Measurements from ENCODE around the gene ALCAM. TPM values are rescaled to one million over a fixed set of nuclear protein-coding genes. Genes with fewer than 3 reads are reported as not detected.

Gene ALCAM
- total RNA-seq, 4 donors from 2014 or later, result 23.9 to 45.2 (median 40.5) TPM

DNA sequence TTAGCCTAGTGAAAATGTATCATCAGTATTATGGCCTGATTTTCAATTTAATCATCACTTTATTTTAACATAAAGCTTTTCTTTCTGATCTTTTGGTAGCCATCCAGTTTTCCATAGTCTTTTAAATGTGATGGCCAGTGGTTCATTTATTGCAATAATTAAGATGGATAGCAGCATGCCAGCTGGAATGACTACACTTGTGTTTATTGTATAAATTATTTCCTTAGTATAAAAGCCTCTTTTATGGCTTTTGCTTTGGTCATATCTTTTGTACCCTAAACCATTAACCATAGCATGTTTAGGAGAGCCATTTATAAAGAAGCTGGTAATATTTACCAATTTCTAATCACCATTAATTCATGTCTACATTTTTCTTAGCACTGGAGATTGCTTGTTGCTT is 31.7 kb downstream of the ALCAM start:
- H3K27ac ChIP-seq, result no peak overlapping the region
- TF ChIP-seq EP300 (IDR thresholded peaks at IDR 0.05), result no peak
- TF ChIP-seq POLR2A (IDR thresholded peaks at IDR 0.05), result no peak
- TF ChIP-seq, protein P1, sequence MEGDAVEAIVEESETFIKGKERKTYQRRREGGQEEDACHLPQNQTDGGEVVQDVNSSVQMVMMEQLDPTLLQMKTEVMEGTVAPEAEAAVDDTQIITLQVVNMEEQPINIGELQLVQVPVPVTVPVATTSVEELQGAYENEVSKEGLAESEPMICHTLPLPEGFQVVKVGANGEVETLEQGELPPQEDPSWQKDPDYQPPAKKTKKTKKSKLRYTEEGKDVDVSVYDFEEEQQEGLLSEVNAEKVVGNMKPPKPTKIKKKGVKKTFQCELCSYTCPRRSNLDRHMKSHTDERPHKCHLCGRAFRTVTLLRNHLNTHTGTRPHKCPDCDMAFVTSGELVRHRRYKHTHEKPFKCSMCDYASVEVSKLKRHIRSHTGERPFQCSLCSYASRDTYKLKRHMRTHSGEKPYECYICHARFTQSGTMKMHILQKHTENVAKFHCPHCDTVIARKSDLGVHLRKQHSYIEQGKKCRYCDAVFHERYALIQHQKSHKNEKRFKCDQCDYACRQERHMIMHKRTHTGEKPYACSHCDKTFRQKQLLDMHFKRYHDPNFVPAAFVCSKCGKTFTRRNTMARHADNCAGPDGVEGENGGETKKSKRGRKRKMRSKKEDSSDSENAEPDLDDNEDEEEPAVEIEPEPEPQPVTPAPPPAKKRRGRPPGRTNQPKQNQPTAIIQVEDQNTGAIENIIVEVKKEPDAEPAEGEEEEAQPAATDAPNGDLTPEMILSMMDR (IDR thresholded peaks at IDR 0.05), result no peak
- no peaks in the 10 kb centered on the region for H3K27me3 ChIP-seq
- H3K4me3 ChIP-seq, result no peak overlapping the region
- H3K4me1 ChIP-seq, result peaks cover 0 to 8% (median 0%) of the 10 kb centered on the region in 4 donors
- no peak for DNase-seq (ENCODE audit: low spot score in 2 of 2)
- H3K9me3 ChIP-seq, result no peaks in the 10 kb centered on the region
- no peaks in the 10 kb centered on the region for H3K36me3 ChIP-seq

- Histone ChIP-seq H3K27me3 (no peaks in the 10 kb centered on the region), H3K36me3 (no peaks in the 10 kb centered on the region), H3K4me1 (peaks cover 0 to 8% (median 0%) of the 10 kb centered on the region in 4 donors), H3K4me3 (no peak overlapping the region), H3K27ac (no peak overlapping the region), H3K9me3 (no peaks in the 10 kb centered on the region)
- WGBS, 2 donors, result 81% methylated on average over 1 of the region's 1 CpG
- TF ChIP-seq POLR2A (IDR thresholded peaks at IDR 0.05) (no peak), EP300 (IDR thresholded peaks at IDR 0.05) (no peak)
- TF ChIP-seq, protein P1 (IDR thresholded peaks at IDR 0.05), result no peak
- DNase-seq (ENCODE audit: low spot score in 2 of 2), result no peak
Measured at GRCh38 chr3:105399062-105399461, 32.4 kb downstream of the ALCAM start.

DNA sequence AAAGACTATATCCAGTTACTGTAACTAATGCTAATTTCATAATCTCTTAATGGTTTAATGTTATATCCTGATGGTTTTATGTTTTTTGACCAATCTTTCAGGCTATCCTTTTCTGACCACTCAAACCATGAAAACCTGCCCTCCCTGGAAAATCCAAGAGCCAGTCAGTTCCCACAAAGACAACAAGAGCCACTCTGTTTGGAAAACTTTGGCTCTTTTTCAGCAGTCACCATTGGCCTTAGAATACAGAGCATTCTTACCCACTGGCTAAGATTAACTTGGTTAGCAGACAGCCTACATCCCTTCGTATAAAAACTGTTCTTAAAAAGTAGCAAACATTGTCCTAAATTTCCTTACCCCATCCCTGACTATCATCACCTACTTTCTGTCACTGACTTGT is 32.9 kb downstream of the ALCAM start:
- Histone ChIP-seq H3K4me1 (peaks cover 0 to 8% (median 0%) of the 10 kb centered on the region in 4 donors), H3K4me3 (no peak overlapping the region), H3K36me3 (no peaks in the 10 kb centered on the region), H3K27ac (no peak overlapping the region), H3K27me3 (no peaks in the 10 kb centered on the region), H3K9me3 (no peaks in the 10 kb centered on the region)
- 47% methylated on average over 1 of the region's 1 CpG for WGBS, 2 donors
- DNase-seq (ENCODE audit: low spot score in 2 of 2), result no peak
- no peak for TF ChIP-seq EP300 (IDR thresholded peaks at IDR 0.05)
- TF ChIP-seq, protein P1 (IDR thresholded peaks at IDR 0.05), result no peak
- no peak for TF ChIP-seq POLR2A (IDR thresholded peaks at IDR 0.05)

GRCh38 chr3:105401254-105401653 is 34.5 kb downstream of the ALCAM start:
- Histone ChIP-seq H3K36me3 (no peaks in the 10 kb centered on the region), H3K27ac (no peak overlapping the region), H3K9me3 (no peaks in the 10 kb centered on the region), H3K27me3 (no peaks in the 10 kb centered on the region), H3K4me3 (no peak overlapping the region), H3K4me1 (peaks cover 0 to 8% (median 0%) of the 10 kb centered on the region in 4 donors)
- TF ChIP-seq, protein P1 (IDR thresholded peaks at IDR 0.05), result no peak
- TF ChIP-seq POLR2A (IDR thresholded peaks at IDR 0.05), result no peak
- no peak for TF ChIP-seq EP300 (IDR thresholded peaks at IDR 0.05)
- WGBS, 2 donors, result 94 to 95% methylated on average over 4 of the region's 4 CpGs
- no peak for DNase-seq (ENCODE audit: low spot score in 2 of 2)

GRCh38 chr3:105401691-105402149 is 35.0 kb downstream of the ALCAM start:
- Histone ChIP-seq H3K4me1 (peaks cover 0 to 8% (median 0%) of the 10 kb centered on the region in 4 donors), H3K9me3 (no peaks in the 10 kb centered on the region), H3K4me3 (no peak overlapping the region), H3K27me3 (no peaks in the 10 kb centered on the region), H3K27ac (no peak overlapping the region), H3K36me3 (no peaks in the 10 kb centered on the region)
- DNase-seq (ENCODE audit: low spot score in 2 of 2), result no peak
- 87 to 89% methylated on average over 2 of the region's 2 CpGs for WGBS, 2 donors
- TF ChIP-seq EP300 (IDR thresholded peaks at IDR 0.05) (no peak), POLR2A (IDR thresholded peaks at IDR 0.05) (no peak)
- TF ChIP-seq, protein P1 (IDR thresholded peaks at IDR 0.05), result no peak
